Measurements from ENCODE around the gene R3HDM4.

Gene R3HDM4

DNA sequence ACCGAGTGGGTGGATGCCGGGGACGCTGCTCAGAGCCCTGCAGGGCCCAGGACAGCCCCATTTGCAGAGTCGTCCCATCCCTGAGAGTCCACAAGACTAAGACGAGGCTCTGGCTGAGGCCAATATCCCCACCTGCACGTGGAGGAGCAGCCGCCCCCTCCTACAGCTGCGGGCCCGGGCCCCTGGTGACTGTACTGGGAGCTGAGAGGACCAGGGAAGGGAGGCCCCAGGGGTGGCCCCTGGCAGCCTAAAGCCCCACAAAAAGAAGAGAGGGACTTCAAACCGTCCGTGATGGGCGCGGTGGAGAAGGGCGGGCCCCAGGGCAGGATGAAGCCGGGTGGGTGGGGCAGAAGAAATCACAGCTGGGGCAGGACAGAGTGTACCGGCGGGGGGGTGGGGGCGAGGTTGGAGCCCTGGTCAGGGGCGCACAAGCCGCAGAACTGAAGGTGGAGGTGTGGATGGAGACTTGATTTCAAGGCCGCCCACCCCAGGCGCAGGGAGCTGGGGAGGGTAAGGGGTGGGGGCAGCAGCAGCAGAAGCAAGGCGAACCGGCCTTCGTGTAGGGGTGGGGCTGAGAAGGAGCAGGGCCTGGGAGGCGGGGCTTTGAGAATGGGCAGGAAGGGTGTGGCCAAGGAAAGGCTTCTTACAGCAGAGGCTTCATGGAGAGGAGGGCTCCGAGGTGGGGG, 40.6 kb downstream of the R3HDM4 start:
- DNase-seq: no peak

DNA sequence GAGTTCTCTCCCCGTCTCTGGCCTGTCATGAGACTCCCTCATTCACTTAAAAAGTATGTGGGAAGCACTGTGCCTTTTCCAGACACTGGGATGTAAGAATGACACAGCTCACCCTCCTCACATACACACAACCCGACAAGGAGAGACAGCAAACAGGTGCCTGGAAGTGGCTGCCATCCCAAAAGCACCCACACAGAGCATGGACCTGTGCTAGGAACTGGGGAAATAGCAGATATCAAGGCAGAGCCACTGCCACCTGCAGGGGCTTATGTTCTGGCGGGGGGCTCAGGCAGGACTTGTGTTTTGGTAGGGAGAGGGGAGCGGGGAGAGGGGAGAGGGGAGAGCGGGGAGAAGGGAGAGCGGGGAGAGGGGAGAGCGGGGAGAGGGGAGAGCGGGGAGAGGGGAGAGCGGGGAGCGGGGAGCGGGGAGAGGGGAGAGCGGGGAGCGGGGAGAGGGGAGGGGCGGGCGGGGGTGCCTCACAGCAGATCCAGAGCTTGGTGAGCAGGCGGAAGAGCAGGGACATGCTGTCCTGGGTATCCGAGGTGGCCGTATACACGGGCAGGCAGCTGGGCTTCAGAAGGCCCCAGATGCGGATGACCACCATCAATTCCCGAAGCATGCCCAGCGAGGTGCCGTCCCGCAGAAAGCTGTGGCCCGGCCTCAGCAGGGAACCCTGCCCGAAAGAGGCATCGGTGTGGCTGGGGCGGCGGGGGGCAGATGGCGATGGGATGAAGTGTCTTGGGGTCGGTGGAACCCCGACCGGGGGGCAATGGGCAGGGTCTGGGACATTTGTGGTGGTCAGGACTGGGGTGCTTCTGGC, 41.4 kb downstream of the R3HDM4 start:
- no peak for DNase-seq

DNA sequence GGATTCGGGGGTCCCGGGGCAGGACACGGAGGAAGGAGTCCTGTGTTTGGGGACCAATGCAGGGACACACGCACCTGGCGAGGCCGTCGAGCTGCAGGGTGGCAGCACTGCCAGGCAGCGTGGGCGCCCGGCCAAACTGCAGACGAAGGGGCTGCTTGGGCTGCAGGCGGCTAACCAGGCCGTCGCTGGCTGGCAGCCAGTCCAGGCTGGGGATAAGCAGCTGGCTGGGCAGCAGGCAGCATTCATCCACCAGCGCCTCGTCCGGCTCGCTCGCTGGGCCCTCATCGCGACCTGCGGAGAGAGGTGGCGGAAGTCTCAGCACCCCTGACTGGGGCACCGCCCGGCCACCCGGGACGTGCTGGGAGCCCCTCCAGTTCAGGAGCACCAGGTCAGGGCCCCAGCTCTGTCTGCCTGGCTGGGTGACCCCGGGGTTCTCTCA, 42.0 kb downstream of the R3HDM4 start:
- DNase-seq: no peak

DNA sequence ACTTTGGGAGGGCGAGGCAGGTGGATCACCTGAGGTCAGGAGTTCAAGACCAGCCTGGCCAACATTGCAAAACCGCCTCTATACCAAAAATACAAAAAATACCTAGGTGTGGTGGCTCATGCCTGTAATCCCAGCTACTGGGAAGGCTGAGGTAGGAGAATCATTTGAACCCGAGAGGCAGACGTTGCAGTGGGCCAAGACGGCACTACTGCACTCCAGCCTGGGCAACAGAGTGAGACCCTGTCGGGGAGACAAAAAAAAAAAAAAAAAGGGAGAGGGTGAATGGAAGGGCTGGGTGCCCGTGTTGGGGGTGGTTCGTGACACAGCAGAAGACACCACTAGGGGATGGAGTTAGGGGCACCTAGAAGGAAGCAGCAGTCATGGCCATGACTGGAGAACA, 42.7 kb downstream of the R3HDM4 start:
- DNase-seq: no peak

DNA sequence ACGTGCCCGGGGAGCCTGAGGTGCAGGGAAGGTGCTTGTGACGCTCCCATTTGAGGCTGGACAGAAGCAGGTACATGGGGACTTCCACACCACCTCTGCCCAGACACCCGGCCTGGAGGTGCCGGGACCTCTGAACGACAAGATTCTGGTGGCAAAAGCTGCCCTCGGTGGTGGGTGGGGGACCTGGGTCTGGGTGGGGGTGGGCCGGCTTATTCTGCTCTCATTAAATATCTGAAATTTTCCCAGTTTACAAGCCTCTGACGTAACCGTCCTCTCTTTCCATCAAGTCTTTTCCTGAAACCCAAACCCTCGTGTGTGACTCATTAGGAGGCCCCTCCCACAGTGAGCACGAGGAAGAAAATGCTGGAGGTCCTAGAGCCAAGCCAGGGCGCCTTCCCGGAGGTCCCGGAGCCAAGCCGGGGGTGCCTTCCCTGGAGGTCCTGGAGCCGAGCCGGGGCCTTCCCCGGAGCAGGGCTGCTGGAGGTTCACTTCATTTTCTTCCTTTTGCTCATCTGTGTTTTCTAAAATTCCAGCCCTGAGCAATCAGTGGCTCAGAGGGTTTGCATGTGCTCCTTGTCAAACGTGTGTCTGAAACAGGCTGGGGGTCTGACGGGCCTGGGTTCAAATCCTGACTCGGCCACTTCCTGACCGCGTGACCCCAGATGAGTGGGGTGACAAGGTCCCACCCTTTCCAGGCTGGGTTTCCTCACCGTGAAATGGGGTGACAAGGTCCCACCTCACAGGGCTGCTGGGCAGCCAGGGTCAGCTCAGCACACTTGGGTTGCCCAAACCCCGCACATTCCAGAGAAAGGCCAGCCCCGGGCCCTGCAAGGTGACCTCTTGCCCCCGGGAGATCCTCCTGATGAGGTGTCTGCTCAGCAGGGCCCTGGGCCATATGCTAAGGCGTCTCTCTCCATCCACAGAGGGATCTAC, 43.5 kb downstream of the R3HDM4 start:
- DNase-seq: no peak

DNA sequence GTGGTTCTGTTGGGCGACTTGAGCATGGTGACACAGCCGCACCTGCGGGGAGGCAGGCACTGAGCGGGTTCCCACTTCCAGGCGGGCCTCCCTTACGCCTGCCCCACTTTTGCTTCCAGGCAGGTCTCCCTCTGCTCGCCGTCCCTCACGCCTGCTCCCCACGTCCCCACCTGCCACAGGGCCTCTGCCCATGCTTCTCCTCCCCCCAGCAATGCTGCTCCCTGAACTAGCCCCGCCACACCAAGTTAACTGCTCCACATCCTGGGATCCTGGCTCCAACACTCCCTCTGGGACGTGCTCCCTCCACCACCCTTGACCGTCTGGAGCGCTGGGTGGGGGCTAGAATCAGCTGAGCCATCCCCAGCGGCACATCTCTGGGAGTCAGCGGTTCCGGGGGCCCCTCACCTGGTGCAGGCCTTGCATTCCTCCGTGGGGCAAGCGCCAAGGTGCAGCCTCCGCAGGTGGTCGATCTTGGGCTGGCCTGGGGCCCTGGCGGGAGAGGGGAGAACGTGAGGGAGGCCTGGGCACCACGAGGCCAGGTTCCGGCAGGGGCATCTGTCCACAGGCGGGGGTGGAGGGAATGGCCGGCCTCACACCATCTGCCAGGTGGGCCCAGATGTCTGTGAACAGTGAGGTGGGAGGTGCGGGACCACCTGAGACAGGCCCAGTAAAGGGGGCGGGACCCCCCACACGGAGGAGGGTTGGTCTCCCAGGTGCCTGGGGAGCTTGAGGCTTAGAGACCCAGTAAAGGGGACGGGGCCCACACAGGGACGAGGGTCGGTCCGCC, 44.4 kb downstream of the R3HDM4 start:
- no peak for DNase-seq

DNA sequence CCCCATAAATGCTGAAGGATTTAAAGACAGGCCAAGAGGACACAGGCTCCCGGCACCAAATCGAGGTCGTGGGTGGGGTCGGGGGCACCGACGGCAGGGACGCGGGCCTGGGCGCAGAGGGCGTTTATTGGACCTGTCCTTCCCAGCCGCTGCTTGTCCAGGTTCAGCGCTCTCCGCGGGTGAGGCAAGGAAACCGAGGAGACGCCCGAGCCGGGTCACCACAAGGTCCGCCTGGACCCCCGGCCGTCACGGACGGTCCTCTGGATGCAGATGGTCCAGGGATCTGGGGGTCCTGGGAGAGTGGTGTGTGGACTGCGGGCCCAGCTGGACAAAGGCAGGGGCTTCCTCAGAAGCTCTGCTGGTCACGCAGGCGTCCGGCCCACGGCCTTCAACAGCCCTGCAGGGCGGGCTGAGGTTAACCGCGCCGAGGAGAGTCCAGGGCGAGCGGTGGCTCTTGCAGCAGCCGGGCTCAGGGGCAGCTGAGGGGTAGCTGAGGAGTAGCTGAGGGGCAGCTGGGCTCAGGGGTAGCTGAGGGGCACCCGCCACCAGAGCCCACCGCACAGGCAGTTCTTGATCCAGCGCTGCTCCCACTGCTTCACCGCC, 45.1 kb downstream of the R3HDM4 start:
- no peak for DNase-seq

DNA sequence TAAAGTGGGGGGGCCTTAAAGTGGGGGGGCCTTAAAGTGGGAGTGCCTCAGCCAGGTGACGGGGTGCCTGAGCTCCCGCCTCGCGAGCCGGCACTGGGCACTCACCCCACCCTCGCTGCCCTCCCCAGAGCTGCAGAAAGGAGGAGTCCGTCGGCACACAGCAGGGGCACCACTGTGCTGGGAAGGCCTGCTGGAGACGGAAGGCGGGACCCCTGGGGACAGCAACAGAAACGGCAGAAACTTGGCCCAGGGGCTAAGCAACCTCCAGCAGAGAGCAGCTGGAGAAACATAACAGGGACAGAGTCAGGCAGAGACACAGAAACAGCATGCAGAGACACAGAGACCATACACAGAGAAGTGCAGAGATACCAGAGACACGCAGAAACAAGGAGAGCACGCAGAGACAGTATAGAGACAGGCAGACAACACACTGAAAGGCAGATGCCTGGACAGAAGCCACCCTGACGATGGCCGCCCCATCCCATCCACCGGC, 45.7 kb downstream of the R3HDM4 start:
- DNase-seq: no peak

DNA sequence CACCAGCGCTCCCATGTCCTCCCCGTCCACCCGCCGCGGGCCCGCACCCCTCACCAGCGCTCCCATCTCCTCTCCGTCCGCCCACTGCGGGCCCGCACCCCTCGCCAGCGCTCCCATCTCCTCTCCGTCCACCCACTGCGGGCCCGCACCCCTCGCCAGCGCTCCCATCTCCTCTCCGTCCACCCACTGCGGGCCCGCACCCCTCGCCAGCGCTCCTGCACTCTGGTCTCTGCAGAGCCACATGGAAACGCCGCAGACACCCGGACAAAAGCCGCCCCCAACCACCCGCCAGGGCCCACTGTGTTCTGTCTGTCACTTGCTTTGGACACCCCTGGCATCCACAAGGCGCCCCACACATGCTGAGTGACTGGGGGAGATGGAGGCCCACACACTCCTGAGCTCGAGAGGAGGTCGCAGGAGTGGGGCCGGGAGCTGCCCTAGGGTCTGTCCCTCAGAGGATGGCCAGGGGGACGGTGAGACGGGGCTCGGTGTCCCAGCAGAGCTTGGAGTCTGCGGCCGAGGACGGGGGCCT, 46.2 kb downstream of the R3HDM4 start:
- DNase-seq: no peak

DNA sequence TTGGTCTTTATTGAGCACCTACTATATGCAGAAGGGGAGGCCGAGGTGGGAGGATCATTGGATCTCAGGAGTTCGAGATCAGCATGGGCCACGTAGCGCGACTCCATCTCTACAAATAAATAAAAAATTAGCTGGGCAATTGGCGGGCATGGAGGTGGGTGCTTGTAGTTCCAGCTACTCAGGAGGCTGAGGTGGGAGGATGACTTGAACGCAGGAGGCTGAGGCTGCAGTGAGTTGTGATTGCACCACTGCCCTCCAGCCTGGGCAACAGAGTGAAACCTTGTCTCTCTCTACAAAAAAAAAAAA, 49.8 kb downstream of the R3HDM4 start:
- DNase-seq: no peak

DNA sequence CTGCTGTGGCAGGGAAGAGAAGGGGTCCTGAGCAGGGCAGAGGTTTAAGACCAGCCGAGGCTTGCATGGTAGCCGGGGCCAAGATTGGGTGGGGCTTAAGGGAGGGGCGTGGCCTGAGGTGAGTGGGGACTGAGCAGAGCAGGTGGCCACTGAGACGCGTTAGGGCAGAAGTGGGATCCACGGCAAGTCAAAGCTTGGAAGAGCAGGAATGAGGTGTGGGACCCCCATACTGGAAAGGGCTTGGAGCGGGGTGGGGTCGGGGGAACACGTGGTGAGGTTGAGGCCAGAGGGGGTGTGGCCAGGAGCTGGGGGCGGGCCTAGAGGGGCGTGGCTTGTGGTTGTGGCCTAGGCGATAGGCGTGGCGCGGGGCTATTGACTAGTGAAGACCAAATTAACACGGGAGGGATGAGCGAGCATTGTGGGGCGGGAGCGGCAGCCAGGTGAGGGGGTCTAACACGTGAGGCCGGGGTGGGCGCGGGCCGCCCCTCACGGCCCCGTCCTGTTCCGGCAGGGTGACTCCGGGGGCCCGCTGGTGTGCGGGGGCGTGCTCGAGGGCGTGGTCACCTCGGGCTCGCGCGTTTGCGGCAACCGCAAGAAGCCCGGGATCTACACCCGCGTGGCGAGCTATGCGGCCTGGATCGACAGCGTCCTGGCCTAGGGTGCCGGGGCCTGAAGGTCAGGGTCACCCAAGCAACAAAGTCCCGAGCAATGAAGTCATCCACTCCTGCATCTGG, 50.3 kb downstream of the R3HDM4 start:
- no peak for DNase-seq

DNA sequence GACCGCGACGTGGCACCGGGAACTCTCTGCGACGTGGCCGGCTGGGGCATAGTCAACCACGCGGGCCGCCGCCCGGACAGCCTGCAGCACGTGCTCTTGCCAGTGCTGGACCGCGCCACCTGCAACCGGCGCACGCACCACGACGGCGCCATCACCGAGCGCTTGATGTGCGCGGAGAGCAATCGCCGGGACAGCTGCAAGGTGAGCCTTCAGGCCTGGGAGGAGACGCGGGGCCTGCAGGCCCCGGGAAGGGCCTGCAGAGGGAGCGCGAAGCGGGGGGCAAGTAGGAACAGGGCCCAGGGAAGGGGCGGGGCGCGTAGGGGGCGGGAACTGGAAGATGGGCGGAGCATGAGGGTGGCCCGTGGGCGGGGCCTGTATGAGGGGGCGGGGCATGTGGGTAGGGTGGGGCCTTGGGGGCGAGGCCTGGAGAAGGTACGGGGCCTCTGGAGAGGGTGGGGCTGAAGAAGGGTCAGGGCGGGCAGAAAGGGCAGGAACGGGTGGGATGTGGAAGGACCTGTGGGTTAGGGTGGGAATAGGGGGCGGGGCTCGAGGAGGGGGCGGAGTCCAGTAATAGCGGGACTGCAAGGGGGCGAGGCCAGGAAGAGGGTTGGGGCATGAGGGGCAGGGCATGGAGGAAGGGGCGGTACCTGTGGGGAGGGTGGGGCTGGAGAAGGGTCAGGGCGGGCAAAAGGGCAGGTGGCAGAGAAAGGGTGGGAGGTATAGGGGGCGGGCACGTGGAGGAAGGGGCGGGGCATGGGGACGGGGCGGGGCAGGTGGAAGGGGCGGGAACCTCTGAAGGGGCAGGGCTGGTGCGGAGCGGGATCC, 51.1 kb downstream of the R3HDM4 start:
- no peak for DNase-seq

DNA sequence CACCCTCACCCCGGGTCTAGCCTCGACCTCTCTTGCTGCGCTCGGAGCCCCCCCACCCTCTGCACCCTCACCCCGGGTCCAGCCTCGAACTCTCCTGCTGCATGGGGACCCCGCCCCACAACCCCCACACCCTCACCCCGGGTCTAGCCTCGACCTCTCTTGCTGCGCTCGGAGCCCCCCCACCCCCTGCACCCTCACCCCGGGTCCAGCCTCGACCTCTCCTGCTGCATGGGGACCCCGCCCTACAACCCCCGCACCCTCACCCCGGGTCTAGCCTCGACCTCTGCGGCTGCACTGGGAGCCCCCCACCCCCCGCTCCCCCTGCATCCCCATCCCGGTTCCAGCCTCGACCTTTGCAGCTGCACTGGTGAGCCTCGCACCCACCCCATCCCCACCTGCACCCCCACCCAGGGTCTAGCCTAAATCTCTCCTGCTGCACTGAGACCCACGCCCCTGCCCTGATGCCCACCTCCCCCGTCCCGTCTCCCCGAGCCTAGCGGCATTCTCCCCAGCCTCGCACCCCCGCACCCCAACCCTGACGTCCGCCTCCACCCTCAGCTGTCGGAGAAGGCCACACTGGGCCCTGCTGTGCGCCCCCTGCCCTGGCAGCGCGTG, 51.8 kb downstream of the R3HDM4 start:
- no peak for DNase-seq

DNA sequence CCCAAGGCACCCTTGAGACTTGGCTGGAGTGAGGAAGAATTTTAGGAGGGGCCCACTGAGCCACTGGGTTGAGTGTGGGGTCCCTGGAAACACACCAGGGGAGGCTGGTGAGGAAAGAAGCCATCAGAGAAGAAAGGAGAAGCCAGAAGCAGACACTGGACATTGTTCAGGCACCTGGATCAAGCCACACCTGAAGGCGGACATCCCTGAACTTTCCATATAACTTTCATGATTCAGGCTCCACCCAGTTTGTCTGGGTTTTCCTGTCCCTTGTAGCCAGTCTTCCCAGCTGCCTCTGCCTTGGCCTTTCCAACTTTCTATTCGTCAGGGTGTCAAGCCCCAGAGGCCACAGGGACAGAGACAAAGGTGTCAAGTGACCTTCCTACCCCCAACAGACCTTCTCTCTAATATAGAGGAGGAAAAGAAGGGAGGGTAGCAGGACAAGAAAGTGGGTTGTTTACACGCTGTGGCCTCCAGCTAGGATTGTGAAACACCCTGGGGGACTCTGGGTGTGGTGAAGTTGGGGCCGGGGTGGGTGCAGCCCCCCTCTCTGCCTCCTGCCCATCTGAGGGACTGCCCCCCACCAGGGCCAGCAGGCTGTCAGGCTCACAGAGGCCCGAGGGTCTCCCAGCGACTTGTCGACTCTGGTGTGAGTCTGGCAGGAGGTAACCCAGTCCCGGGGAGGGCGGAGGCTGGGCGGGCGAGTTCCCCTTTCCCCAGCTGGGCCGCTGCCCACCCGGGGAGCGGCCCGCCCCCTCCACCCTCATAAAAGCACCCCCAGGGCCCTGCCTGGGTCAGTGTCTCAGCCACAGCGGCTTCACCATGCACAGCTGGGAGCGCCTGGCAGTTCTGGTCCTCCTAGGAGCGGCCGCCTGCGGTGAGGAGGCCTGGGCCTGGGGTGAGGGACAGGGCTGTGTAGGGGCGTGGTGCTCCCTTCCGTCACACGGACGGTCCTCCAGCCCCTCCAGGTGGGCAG, 53.9 kb downstream of the R3HDM4 start, which contains the start of gene CFD:
TSS of gene CFD (plus strand) at position 797 of the 976 bp plus-strand sequence. CDS start at position 823, 26 bp downstream.
- no peak for DNase-seq

DNA sequence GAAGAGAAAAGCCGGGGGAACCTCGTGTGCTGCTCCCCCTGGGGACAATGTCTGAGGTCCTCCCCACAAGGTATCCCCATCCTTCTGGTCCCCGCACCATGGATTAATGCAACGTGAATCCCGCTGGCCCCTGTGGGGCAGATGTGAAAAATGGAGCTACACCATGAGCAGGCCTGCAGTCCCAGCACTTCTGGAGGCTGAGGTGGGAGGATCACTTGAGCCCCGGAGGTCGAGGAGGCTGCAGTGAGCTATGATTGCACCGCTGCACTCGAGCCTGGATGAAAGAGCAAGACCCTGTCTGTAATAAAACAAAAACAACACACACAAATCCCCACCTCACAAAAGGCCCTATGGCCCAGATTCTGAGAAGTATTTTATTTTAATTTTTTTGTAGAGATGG, 54.7 kb downstream of the R3HDM4 start:
- DNase-seq: no peak

DNA sequence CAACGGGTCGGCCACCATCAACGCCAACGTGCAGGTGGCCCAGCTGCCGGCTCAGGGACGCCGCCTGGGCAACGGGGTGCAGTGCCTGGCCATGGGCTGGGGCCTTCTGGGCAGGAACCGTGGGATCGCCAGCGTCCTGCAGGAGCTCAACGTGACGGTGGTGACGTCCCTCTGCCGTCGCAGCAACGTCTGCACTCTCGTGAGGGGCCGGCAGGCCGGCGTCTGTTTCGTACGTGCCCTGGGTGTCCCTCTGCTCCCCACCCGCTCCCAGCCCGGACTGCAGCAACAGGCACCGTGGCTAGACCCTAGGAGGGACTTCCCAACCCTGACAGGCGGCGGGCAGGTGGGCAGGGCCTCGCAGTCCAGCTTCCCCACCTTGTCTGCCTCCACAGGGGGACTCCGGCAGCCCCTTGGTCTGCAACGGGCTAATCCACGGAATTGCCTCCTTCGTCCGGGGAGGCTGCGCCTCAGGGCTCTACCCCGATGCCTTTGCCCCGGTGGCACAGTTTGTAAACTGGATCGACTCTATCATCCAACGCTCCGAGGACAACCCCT, 57.4 kb downstream of the R3HDM4 start:
- DNase-seq: no peak

DNA sequence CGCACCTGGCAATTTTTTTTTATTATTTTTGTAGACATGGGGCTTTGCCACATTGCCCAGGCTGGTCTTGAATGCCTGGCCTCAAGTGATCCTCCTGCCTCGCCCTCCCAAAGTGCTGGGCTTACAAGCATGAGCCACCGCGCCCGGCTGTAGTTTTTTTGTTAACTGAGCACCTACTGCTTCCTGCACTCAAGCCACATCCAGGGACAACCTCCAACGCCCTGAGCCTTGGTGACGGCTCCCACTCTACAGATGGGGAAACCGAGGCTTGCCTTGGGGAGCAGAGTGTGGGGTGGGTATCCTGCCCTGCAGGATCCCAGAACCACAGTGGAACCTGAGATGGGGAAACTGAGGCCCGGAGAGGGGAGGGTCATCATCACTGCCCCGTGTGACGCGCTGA, 57.9 kb downstream of the R3HDM4 start:
- DNase-seq: no peak

DNA sequence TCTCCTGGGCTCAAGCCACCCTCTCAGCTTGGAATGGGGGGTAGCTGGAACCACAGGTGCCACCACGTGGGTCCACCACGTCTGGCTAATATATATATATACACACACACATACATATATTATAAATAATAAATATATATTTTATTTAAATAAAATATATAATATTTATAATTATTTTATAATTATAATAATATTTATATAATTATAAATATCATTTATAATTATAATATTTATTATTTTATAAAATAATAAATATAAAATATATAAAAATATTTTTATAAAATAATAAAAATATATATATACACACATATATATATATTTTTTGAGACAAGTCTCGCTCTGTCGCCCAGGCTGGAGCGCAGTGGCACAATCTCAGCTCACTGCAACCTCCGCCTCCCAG, 58.5 kb downstream of the R3HDM4 start:
- no peak for DNase-seq
